DND-41 (cell line): ENCODE results near the gene ADGRA3.

ENCODE experiments used
- ATAC-seq: fragments of 200-7000 bp; cut with Tn5 transposase; 3 replicates; pipeline ENCODE4 v1.9.1; 2021; ENCODE audit warnings: low read depth; ENCODE audit not compliant: insufficient read depth
- DNase-seq: peaks from one replicate; pipeline ENCODE4 v3.0.0-alpha.2; 2020
- H2AFZ ChIP-seq: 2 replicates; pipeline ENCODE4 v1.6.0; 2012; ENCODE audit warnings: low read depth, low read length
- H3K27ac ChIP-seq: 2 replicates; pipeline ENCODE4 v1.5.1; 2012; ENCODE audit warnings: low read length, inconsistent platforms
- H3K27me3 ChIP-seq: fragments of 200-600 bp; sonication (generic); 2 replicates; pipeline ENCODE4 v1.6.0; 2012; ENCODE audit warnings: low read length, mild to moderate bottlenecking, inconsistent platforms; ENCODE audit not compliant: insufficient read depth, poor library complexity
- H3K36me3 ChIP-seq: 2 replicates; pipeline ENCODE4 v1.5.1; 2012; ENCODE audit warnings: low read length, inconsistent platforms; ENCODE audit not compliant: insufficient read depth
- H3K4me1 ChIP-seq: 2 replicates; pipeline ENCODE4 v1.5.1; 2012; ENCODE audit warnings: mild to moderate bottlenecking, low read length; ENCODE audit not compliant: insufficient read depth
- H3K4me2 ChIP-seq: 2 replicates; pipeline ENCODE4 v1.6.0; 2012; ENCODE audit warnings: mild to moderate bottlenecking, moderate library complexity, low read length, inconsistent platforms; ENCODE audit not compliant: insufficient read depth
- H3K4me3 ChIP-seq, 2 experiments: fragments of 200-600 bp in 1 of 2; shearing (Covaris generic) in 1 of 2; 2 replicates each; pipeline ENCODE4 v1.5.1; 2012 to 2016; ENCODE audit warnings: inconsistent platforms in 2 of 2, low read length in 2 of 2, mild to moderate bottlenecking in 2 of 2, low read depth in 1 of 2, moderate library complexity in 1 of 2
- H3K79me2 ChIP-seq: 2 replicates; pipeline ENCODE4 v1.6.0; 2012; ENCODE audit warnings: low read length, inconsistent platforms; ENCODE audit not compliant: insufficient read depth
- H3K9ac ChIP-seq: 2 replicates; pipeline ENCODE4 v1.6.0; 2012; ENCODE audit warnings: low read depth, mild to moderate bottlenecking, inconsistent platforms, low read length, moderate library complexity
- H3K9me3 ChIP-seq: 2 replicates; pipeline ENCODE4 v1.5.1; 2012; ENCODE audit warnings: low read length, moderate library complexity, mild to moderate bottlenecking, inconsistent platforms; ENCODE audit not compliant: insufficient read depth, severe bottlenecking
- H4K20me1 ChIP-seq: 2 replicates; pipeline ENCODE4 v1.6.0; 2012; ENCODE audit warnings: low read length; ENCODE audit not compliant: insufficient read depth
- CTCF ChIP-seq: IDR thresholded peaks from 2 replicates; pipeline ENCODE4 v1.5.1; 2012; ENCODE audit warnings: borderline replicate concordance, low read length, moderate library complexity, mild to moderate bottlenecking; ENCODE audit not compliant: poor library complexity, severe bottlenecking; ENCODE audit errors: extremely low read depth
- EZH2 ChIP-seq: IDR thresholded peaks from 3 replicates; pipeline ENCODE4 v1.6.1; 2012; ENCODE audit warnings: borderline replicate concordance, low read depth, mild to moderate bottlenecking, moderate library complexity, low read length, inconsistent platforms; ENCODE audit not compliant: severe bottlenecking

The ADGRA3 gene

GRCh38 chr4:22348410-22348809, 167.5 kb downstream of the ADGRA3 start:
- no peak for DNase-seq
- H3K36me3 ChIP-seq = no peaks in the 10 kb centered on the region
- no peak for ATAC-seq
- no peak overlapping the region for H3K4me3 ChIP-seq
- H3K4me2 ChIP-seq = no peak overlapping the region
- H3K9ac ChIP-seq = no peak overlapping the region
- peaks cover 3% of the 10 kb centered on the region for H3K9me3 ChIP-seq
- no peaks in the 10 kb centered on the region for H3K4me1 ChIP-seq
- H2AFZ ChIP-seq = no peak overlapping the region
- H4K20me1 ChIP-seq = no peaks in the 10 kb centered on the region
- H3K27ac ChIP-seq = no peak overlapping the region
- TF ChIP-seq CTCF (no peak), EZH2 (no peak)
- no peaks in the 10 kb centered on the region for H3K79me2 ChIP-seq
- H3K27me3 ChIP-seq = no peaks in the 10 kb centered on the region

- no peak overlapping the region for H3K4me2 ChIP-seq
- no peak overlapping the region for H3K4me3 ChIP-seq
- ATAC-seq (no peak), DNase-seq (no peak)
- H3K36me3 ChIP-seq = no peaks in the 10 kb centered on the region
- no peaks in the 10 kb centered on the region for H3K9me3 ChIP-seq
- no peak for TF ChIP-seq EZH2
- no peak for TF ChIP-seq CTCF
- H3K9ac ChIP-seq = no peak overlapping the region
- H3K27ac ChIP-seq = no peak overlapping the region
- H3K27me3 ChIP-seq = no peaks in the 10 kb centered on the region
- H3K4me1 ChIP-seq = no peaks in the 10 kb centered on the region
- no peaks in the 10 kb centered on the region for H4K20me1 ChIP-seq
- H2AFZ ChIP-seq = no peak overlapping the region
- H3K79me2 ChIP-seq = no peaks in the 10 kb centered on the region
Observed at GRCh38 chr4:22345678-22346077, 170.2 kb downstream of the ADGRA3 start.

DNA sequence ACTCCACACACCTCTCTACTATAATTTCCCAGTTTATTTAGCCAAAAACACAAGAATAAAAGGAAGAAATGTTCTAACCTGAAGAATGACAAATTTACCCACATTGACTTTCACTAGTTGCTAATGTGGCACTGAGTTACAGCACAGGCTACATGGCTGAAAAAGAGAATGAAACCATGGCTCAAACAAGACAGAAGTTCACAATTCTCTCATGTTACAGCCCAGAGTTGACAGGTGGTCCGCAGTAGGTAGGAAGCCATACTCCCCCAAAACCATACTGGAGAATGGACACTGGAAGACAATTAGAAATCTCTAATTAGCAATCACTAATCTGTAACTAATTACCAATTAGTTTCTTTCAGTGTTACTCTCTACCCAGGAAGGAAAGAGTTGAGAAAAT, 170.8 kb downstream of the ADGRA3 start:
- Histone ChIP-seq H3K9me3 (no peaks in the 10 kb centered on the region), H4K20me1 (no peaks in the 10 kb centered on the region), H3K27me3 (no peaks in the 10 kb centered on the region), H3K27ac (no peak overlapping the region), H3K4me3 (no peak overlapping the region), H3K36me3 (no peaks in the 10 kb centered on the region), H3K4me1 (no peaks in the 10 kb centered on the region), H3K9ac (no peak overlapping the region), H3K79me2 (no peaks in the 10 kb centered on the region), H3K4me2 (no peak overlapping the region), H2AFZ (no peak overlapping the region)
- no peak for DNase-seq
- ATAC-seq = no peak
- TF ChIP-seq EZH2 = no peak
- no peak for TF ChIP-seq CTCF

GRCh38 chr4:22343606-22344005, 172.3 kb downstream of the ADGRA3 start:
- TF ChIP-seq EZH2 = no peak
- TF ChIP-seq CTCF = no peak
- no peaks in the 10 kb centered on the region for H3K27me3 ChIP-seq
- no peaks in the 10 kb centered on the region for H3K9me3 ChIP-seq
- no peaks in the 10 kb centered on the region for H4K20me1 ChIP-seq
- no peak overlapping the region for H2AFZ ChIP-seq
- no peaks in the 10 kb centered on the region for H3K36me3 ChIP-seq
- H3K27ac ChIP-seq = no peak overlapping the region
- H3K4me1 ChIP-seq = no peaks in the 10 kb centered on the region
- no peak overlapping the region for H3K4me3 ChIP-seq
- H3K9ac ChIP-seq = no peak overlapping the region
- no peak for ATAC-seq
- H3K4me2 ChIP-seq = no peak overlapping the region
- no peak for DNase-seq
- H3K79me2 ChIP-seq = no peaks in the 10 kb centered on the region
